GM13976 (cell line): Measurements from ENCODE around the gene PAK5.

ENCODE experiments used
- DNase-seq: peaks from one replicate; pipeline ENCODE4 v3.0.0; 2012; ENCODE audit warnings: low spot score
- in situ Hi-C: fragments of 300-500 bp; cut with MboI; formaldehyde crosslinking; loops from one replicate; pipeline ENCODE4 v1.12.0; 2022; ENCODE audit warnings: low sequenced_read_pairs, mixed read lengths, inconsistent platforms; ENCODE audit not compliant: unreplicated experiment
- TF ChIP-seq, protein P1 (sequence below): IDR thresholded peaks from 2 replicates; pipeline ENCODE4 v1.5.1; 2012; ENCODE audit warnings: borderline replicate concordance, mild to moderate bottlenecking; ENCODE audit not compliant: insufficient read depth; ENCODE audit errors: extremely low read depth, missing control alignments, control extremely low read depth

PAK5 gene

DNA sequence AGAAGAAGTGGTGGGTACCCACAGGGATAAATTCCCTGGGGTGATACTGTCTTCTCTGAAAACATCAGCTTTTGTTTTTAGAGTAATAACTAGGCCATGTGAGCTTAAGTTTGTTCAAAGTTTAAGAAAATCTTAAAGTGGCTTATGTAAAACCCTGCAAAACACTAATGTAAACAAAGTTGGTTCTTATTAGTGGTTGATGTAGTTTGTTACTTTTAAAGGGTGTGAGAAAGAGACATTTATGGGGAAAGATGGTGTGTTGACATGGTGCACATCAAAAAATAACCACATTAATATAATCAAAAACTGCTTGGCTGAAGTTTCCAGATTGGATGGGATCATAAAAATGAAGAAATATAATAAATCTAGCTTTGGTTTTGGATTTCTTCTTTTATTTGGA lies 204.5 kb downstream of the PAK5 start:
- in situ Hi-C loops, result loop anchor here (25.0 kb wide), 3 partner anchors 103 to 1928 kb away; no protein-coding TSS in a partner anchor
- DNase-seq, result no peak
- TF ChIP-seq, protein P1, sequence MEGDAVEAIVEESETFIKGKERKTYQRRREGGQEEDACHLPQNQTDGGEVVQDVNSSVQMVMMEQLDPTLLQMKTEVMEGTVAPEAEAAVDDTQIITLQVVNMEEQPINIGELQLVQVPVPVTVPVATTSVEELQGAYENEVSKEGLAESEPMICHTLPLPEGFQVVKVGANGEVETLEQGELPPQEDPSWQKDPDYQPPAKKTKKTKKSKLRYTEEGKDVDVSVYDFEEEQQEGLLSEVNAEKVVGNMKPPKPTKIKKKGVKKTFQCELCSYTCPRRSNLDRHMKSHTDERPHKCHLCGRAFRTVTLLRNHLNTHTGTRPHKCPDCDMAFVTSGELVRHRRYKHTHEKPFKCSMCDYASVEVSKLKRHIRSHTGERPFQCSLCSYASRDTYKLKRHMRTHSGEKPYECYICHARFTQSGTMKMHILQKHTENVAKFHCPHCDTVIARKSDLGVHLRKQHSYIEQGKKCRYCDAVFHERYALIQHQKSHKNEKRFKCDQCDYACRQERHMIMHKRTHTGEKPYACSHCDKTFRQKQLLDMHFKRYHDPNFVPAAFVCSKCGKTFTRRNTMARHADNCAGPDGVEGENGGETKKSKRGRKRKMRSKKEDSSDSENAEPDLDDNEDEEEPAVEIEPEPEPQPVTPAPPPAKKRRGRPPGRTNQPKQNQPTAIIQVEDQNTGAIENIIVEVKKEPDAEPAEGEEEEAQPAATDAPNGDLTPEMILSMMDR, result no peak

DNA sequence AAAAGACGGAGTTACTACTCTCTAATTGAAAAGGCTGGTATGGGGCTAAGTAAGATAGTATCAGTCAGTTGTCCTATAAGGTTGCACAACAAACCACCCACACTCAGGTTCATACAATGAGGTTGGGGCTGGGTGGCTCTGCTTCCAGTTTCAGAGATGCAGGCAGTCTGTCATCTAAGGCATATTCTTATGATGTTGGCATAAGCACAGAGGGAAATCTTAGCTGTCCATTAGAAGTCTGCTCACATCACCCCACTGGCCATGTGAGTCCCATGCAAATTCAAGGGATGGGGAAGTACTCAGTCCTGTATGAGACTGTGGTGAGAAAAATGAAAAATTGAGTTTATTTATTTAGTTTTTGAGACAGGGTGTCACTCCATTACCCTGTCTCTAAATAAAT lies 205.9 kb downstream of the PAK5 start:
- in situ Hi-C loops, result loop anchor here (25.0 kb wide), 3 partner anchors 104 to 1929 kb away; no protein-coding TSS in a partner anchor
- TF ChIP-seq, protein P1, result no peak
- no peak for DNase-seq

DNA sequence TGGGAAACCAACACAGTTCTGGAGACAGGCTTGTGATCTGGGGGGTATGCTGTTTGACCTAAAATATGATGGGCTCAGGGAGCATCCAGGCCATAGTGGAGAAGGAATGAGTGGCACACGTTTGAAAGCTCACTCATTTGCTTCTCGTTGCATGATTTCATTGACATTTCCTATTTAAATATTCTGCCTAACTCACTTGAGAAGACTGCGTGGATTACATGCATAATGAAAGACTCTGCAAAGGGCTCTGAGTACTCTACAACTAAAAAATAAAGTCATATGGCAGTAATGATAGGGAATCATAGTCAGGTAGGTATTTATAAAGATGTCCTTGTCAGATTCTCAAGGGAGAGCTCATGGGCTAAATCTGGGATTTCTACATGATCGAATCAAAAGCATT lies 206.6 kb downstream of the PAK5 start:
- TF ChIP-seq, protein P1, result no peak
- no peak for DNase-seq
- in situ Hi-C loops, result loop anchor here (25.0 kb wide), 3 partner anchors 105 to 1930 kb away; no protein-coding TSS in a partner anchor

DNA sequence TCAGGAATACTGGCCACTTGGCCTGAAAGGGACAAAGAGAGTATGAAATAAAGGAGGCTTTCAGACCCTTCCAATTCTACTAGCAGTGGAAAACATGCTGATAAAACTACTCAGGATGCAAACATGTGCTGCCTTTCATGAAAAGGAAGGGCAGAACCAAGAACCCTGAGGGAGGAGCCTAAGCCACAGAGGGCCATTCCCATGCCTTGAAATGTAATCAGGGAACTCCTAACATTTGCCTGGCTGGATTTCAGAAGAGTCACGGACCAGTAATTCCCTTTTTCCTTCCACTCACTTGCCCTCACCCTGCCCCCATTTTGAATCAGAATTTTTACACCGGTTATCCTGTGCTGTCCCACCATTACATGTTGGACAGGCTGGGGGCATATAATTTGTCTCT lies 208.3 kb downstream of the PAK5 start:
- DNase-seq, result no peak
- TF ChIP-seq, protein P1, result no peak
- in situ Hi-C loops, result loop anchor here (25.0 kb wide), 3 partner anchors 107 to 1932 kb away; no protein-coding TSS in a partner anchor

DNA sequence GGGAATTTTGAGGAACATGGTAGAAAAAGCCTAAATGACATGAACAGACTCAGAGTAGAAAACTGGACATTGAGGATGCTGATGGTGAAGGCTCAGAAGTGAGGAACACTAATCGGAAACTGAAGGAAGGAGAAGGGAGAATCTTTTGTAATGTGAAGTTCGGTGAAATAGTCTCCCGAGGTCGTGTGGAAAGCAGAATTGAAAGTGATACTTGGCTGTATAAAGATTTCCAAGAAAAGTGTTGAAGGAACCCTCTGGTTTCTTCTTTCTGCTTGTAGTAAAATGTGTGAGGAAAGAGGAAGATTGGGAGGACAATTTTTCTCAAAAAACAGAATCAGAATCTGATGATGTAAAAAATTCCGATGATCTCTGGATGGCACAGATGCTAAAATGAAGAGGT lies 209.0 kb downstream of the PAK5 start:
- DNase-seq, result no peak
- in situ Hi-C loops, result loop anchor here (25.0 kb wide), 3 partner anchors 107 to 1932 kb away; no protein-coding TSS in a partner anchor
- TF ChIP-seq, protein P1, result no peak

DNA sequence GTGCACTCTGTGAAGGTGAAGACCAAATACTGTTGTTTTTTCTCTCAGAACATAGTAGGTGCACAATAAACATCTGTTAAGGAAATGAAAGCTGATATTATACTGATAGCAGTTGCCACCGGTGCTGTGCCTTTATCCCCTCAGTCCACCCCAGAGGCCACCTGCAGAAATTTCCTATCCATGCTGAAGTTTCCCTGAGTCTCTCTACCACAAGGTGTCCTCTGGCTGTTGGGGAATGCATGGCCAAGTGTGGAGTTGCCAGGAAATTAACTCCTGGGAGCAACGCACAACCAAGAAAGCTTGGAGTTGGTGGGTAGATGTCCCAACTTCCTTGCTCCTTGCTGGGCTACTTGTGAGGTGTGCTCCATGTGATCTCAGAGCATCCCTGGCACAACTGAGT lies 210.3 kb downstream of the PAK5 start:
- TF ChIP-seq, protein P1, result no peak
- in situ Hi-C loops, result loop anchor here (25.0 kb wide), 3 partner anchors 109 to 1934 kb away; no protein-coding TSS in a partner anchor
- no peak for DNase-seq
